DND-41 (cell line): ENCODE measurements around the gene DRICH1.

Source experiments
- ATAC-seq: fragments of 200-7000 bp; cut with Tn5 transposase; 3 replicates; pipeline ENCODE4 v1.9.1; 2021; ENCODE audit warnings: low read depth; ENCODE audit not compliant: insufficient read depth
- DNase-seq: peaks from one replicate; pipeline ENCODE4 v3.0.0-alpha.2; 2020
- H2AFZ ChIP-seq: 2 replicates; pipeline ENCODE4 v1.6.0; 2012; ENCODE audit warnings: low read depth, low read length
- H3K27ac ChIP-seq: 2 replicates; pipeline ENCODE4 v1.5.1; 2012; ENCODE audit warnings: low read length, inconsistent platforms
- H3K27me3 ChIP-seq: fragments of 200-600 bp; sonication (generic); 2 replicates; pipeline ENCODE4 v1.6.0; 2012; ENCODE audit warnings: low read length, mild to moderate bottlenecking, inconsistent platforms; ENCODE audit not compliant: insufficient read depth, poor library complexity
- H3K36me3 ChIP-seq: 2 replicates; pipeline ENCODE4 v1.5.1; 2012; ENCODE audit warnings: low read length, inconsistent platforms; ENCODE audit not compliant: insufficient read depth
- H3K4me1 ChIP-seq: 2 replicates; pipeline ENCODE4 v1.5.1; 2012; ENCODE audit warnings: mild to moderate bottlenecking, low read length; ENCODE audit not compliant: insufficient read depth
- H3K4me2 ChIP-seq: 2 replicates; pipeline ENCODE4 v1.6.0; 2012; ENCODE audit warnings: mild to moderate bottlenecking, moderate library complexity, low read length, inconsistent platforms; ENCODE audit not compliant: insufficient read depth
- H3K4me3 ChIP-seq, 2 experiments: fragments of 200-600 bp in 1 of 2; shearing (Covaris generic) in 1 of 2; 2 replicates each; pipeline ENCODE4 v1.5.1; 2012 to 2016; ENCODE audit warnings: inconsistent platforms in 2 of 2, low read length in 2 of 2, mild to moderate bottlenecking in 2 of 2, low read depth in 1 of 2, moderate library complexity in 1 of 2
- H3K79me2 ChIP-seq: 2 replicates; pipeline ENCODE4 v1.6.0; 2012; ENCODE audit warnings: low read length, inconsistent platforms; ENCODE audit not compliant: insufficient read depth
- H3K9ac ChIP-seq: 2 replicates; pipeline ENCODE4 v1.6.0; 2012; ENCODE audit warnings: low read depth, mild to moderate bottlenecking, inconsistent platforms, low read length, moderate library complexity
- H3K9me3 ChIP-seq: 2 replicates; pipeline ENCODE4 v1.5.1; 2012; ENCODE audit warnings: low read length, moderate library complexity, mild to moderate bottlenecking, inconsistent platforms; ENCODE audit not compliant: insufficient read depth, severe bottlenecking
- H4K20me1 ChIP-seq: 2 replicates; pipeline ENCODE4 v1.6.0; 2012; ENCODE audit warnings: low read length; ENCODE audit not compliant: insufficient read depth
- EZH2 ChIP-seq: IDR thresholded peaks from 3 replicates; pipeline ENCODE4 v1.6.1; 2012; ENCODE audit warnings: borderline replicate concordance, low read depth, mild to moderate bottlenecking, moderate library complexity, low read length, inconsistent platforms; ENCODE audit not compliant: severe bottlenecking
- TF ChIP-seq, protein P1 (sequence below): IDR thresholded peaks from 2 replicates; pipeline ENCODE4 v1.5.1; 2012; ENCODE audit warnings: borderline replicate concordance, low read length, moderate library complexity, mild to moderate bottlenecking; ENCODE audit not compliant: poor library complexity, severe bottlenecking; ENCODE audit errors: extremely low read depth

Gene DRICH1

GRCh38 chr22:23621082-23621780 is 10.9 kb downstream of the DRICH1 start:
- no peak overlapping the region for H3K9ac ChIP-seq
- H3K4me1 ChIP-seq: no peaks in the 10 kb centered on the region
- H3K4me2 ChIP-seq: no peak overlapping the region
- H2AFZ ChIP-seq: no peak overlapping the region
- no peak for TF ChIP-seq EZH2
- TF ChIP-seq, protein P1, sequence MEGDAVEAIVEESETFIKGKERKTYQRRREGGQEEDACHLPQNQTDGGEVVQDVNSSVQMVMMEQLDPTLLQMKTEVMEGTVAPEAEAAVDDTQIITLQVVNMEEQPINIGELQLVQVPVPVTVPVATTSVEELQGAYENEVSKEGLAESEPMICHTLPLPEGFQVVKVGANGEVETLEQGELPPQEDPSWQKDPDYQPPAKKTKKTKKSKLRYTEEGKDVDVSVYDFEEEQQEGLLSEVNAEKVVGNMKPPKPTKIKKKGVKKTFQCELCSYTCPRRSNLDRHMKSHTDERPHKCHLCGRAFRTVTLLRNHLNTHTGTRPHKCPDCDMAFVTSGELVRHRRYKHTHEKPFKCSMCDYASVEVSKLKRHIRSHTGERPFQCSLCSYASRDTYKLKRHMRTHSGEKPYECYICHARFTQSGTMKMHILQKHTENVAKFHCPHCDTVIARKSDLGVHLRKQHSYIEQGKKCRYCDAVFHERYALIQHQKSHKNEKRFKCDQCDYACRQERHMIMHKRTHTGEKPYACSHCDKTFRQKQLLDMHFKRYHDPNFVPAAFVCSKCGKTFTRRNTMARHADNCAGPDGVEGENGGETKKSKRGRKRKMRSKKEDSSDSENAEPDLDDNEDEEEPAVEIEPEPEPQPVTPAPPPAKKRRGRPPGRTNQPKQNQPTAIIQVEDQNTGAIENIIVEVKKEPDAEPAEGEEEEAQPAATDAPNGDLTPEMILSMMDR: no peak
- no peaks in the 10 kb centered on the region for H3K36me3 ChIP-seq
- DNase-seq (no peak), ATAC-seq (no peak)
- no peaks in the 10 kb centered on the region for H3K9me3 ChIP-seq
- H3K79me2 ChIP-seq: no peaks in the 10 kb centered on the region
- H4K20me1 ChIP-seq: no peaks in the 10 kb centered on the region
- H3K27me3 ChIP-seq: no peaks in the 10 kb centered on the region
- no peak overlapping the region for H3K4me3 ChIP-seq
- H3K27ac ChIP-seq: no peak overlapping the region

DNA sequence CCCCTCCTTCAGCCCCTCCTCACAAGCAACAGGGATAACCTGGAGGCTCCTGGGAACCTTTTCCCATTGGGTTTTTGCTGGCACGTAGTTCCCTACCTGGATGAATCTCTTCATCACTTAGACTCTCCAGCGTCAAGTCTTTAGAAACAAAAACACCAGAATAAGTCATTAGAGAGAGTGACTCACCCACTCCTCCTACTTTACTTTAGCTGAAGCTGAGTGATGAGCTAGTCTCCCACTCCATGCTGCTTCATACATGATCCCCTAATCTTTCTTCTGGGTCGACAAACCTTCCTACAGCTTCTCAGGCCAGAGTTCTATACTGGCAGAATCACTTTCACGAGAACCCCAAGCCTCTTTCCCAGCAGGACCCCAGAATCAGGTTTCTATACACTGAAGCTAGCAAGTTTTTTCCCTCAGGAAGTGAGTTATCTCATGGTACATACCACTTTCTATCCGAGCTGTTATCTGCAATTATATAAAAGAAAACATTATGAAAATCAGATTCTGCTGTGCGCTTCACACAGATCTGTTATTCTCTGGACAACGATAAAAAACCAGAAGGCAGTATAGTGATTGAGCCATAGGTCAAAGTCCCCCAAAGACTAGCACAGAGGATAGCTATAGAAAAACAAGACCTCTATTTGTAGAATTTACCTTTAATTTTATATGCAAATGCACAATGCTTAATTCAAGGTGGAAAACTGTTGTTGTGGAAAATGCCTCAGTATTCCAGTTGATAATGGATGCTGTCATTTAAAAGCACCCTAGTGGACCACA is 18.7 kb downstream of the DRICH1 start:
- H3K4me1 ChIP-seq: no peaks in the 10 kb centered on the region
- ATAC-seq: no peak
- H3K9me3 ChIP-seq: no peaks in the 10 kb centered on the region
- H4K20me1 ChIP-seq: no peaks in the 10 kb centered on the region
- no peak overlapping the region for H3K4me3 ChIP-seq
- no peak for DNase-seq
- TF ChIP-seq, protein P1: no peak
- TF ChIP-seq EZH2: no peak
- H2AFZ ChIP-seq: no peak overlapping the region
- H3K79me2 ChIP-seq: no peaks in the 10 kb centered on the region
- no peak overlapping the region for H3K27ac ChIP-seq
- H3K4me2 ChIP-seq: no peak overlapping the region
- H3K36me3 ChIP-seq: no peaks in the 10 kb centered on the region
- no peak overlapping the region for H3K9ac ChIP-seq
- H3K27me3 ChIP-seq: no peaks in the 10 kb centered on the region

DNA sequence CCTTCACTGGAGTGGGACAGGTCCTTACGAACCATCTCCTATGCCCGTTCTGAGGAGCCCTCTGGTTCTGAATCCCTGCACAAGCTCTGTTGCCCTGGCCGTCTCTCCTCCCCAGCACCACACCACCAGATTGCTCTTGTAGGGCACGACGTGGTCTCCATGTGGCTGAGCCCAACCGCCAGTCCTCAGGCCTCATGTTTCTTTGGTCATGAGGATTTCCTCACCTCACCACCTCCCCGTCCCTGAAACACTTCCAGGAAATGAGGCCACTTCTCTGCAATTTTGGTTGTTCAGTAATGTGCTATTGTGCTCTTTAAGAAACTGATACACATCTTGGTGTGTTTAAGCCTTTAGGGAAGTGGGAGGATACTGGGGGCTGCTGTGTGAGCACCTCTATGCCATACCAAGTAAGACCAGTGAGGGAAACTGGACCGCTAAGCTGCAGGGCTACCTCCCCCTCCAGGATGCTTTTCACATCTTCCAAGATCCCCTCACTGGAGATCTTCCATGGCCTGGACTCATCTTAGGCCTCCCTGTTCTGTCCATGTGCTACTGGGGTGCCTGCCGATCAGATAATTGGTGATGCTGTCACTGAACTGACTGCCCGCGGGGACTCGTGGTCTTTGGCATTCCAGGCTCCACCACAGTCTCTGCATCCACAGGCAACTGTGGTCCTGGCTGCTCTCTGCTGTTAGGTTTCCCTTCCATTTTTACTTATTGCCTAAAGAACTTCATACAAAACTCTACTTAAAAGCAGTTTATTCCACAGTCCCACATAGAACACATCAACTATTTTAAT is 21.9 kb downstream of the DRICH1 start:
- no peaks in the 10 kb centered on the region for H3K9me3 ChIP-seq
- no peak for DNase-seq
- H2AFZ ChIP-seq: no peak overlapping the region
- peak; percentile 44; the same call in 2 of the 3 replicates for ATAC-seq
- no peaks in the 10 kb centered on the region for H3K36me3 ChIP-seq
- no peak overlapping the region for H3K4me3 ChIP-seq
- H3K79me2 ChIP-seq: no peaks in the 10 kb centered on the region
- H3K9ac ChIP-seq: no peak overlapping the region
- no peaks in the 10 kb centered on the region for H3K27me3 ChIP-seq
- H3K4me2 ChIP-seq: no peak overlapping the region
- H3K27ac ChIP-seq: no peak overlapping the region
- H3K4me1 ChIP-seq: no peaks in the 10 kb centered on the region
- H4K20me1 ChIP-seq: no peaks in the 10 kb centered on the region
- TF ChIP-seq, protein P1: no peak
- TF ChIP-seq EZH2: no peak
